ENCODE data around the gene SLC1A6. TPM values are rescaled to one million over a fixed set of nuclear protein-coding genes. Genes with fewer than 3 reads are reported as not detected.

SLC1A6 gene
- total RNA-seq, 6 donors from 2014 or later = not detected

GRCh38 chr19:14992780-14993179, 13.1 kb upstream of the SLC1A6 start:
- Histone ChIP-seq H3K36me3 (no peaks in the 10 kb centered on the region), H3K27me3 (no peaks in the 10 kb centered on the region), H3K9me3 (no peaks in the 10 kb centered on the region), H3K4me3 (no peak overlapping the region), H3K4me1 (no peaks in the 10 kb centered on the region), H3K27ac (no peak overlapping the region)
- no peak for TF ChIP-seq EP300 (IDR thresholded peaks at IDR 0.05)
- TF ChIP-seq POLR2A (IDR thresholded peaks at IDR 0.05) = no peak
- TF ChIP-seq POLR2AphosphoS5 (IDR thresholded peaks at IDR 0.05) = no peak
- no peak for TF ChIP-seq CTCF (IDR thresholded peaks at IDR 0.05)
- ATAC-seq (ENCODE audit: low FRiP score in 2 of 2) (peak in 1 of 2 donors; percentile 19), DNase-seq (no peak)
- whole genome bisulfite sequencing, 2 donors = 65 to 66% methylated on average over 11 of the region's 11 CpGs

GRCh38 chr19:14985133-14985532, 5.5 kb upstream of the SLC1A6 start:
- DNase-seq = no peak
- Histone ChIP-seq H3K4me3 (no peak overlapping the region), H3K36me3 (no peaks in the 10 kb centered on the region), H3K27me3 (peaks cover 0 to 7% (median 2%) of the 10 kb centered on the region in 4 donors), H3K27ac (no peak overlapping the region), H3K4me1 (no peaks in the 10 kb centered on the region), H3K9me3 (no peaks in the 10 kb centered on the region)
- TF ChIP-seq POLR2A (IDR thresholded peaks at IDR 0.05) (no peak), POLR2AphosphoS5 (IDR thresholded peaks at IDR 0.05) (no peak), EP300 (IDR thresholded peaks at IDR 0.05) (no peak), CTCF (IDR thresholded peaks at IDR 0.05) (no peak)
- ATAC-seq (ENCODE audit: low FRiP score in 2 of 2) = no peak
- 67 to 80% methylated on average over 5 of the region's 5 CpGs for WGBS, 2 donors

- peaks cover 0 to 10% (median 2%) of the 10 kb centered on the region in 4 donors for H3K4me1 ChIP-seq
- TF ChIP-seq EP300 (IDR thresholded peaks at IDR 0.05) (no peak), POLR2A (IDR thresholded peaks at IDR 0.05) (no peak), CTCF (IDR thresholded peaks at IDR 0.05) (no peak), POLR2AphosphoS5 (IDR thresholded peaks at IDR 0.05) (no peak)
- no peaks in the 10 kb centered on the region for H3K9me3 ChIP-seq
- WGBS, 2 donors = 66 to 68% methylated on average over 6 of the region's 6 CpGs
- H3K4me3 ChIP-seq = no peak overlapping the region
- no peaks in the 10 kb centered on the region for H3K36me3 ChIP-seq
- H3K27me3 ChIP-seq = peaks cover 0 to 19% (median 10%) of the 10 kb centered on the region in 4 donors
- H3K27ac ChIP-seq = no peak overlapping the region
- DNase-seq = no peak
- no peak for ATAC-seq (ENCODE audit: low FRiP score in 2 of 2)
These were observed 1.4 kb downstream of the SLC1A6 start for GRCh38 chr19:14978161-14978776.

GRCh38 chr19:14977128-14977527, 2.5 kb downstream of the SLC1A6 start:
- H3K4me3 ChIP-seq = no peak overlapping the region
- H3K4me1 ChIP-seq = peaks cover 0 to 10% (median 2%) of the 10 kb centered on the region in 4 donors
- TF ChIP-seq CTCF (IDR thresholded peaks at IDR 0.05) (no peak), POLR2A (IDR thresholded peaks at IDR 0.05) (no peak), EP300 (IDR thresholded peaks at IDR 0.05) (no peak)
- H3K9me3 ChIP-seq = no peaks in the 10 kb centered on the region
- peaks cover 0 to 19% (median 10%) of the 10 kb centered on the region in 4 donors for H3K27me3 ChIP-seq
- DNase-seq = no peak
- no peaks in the 10 kb centered on the region for H3K36me3 ChIP-seq
- no peak for ATAC-seq (ENCODE audit: low FRiP score in 2 of 2)
- WGBS, 2 donors = 60 to 81% methylated on average over 5 of the region's 5 CpGs
- H3K27ac ChIP-seq = no peak overlapping the region

- Histone ChIP-seq H3K9me3 (no peaks in the 10 kb centered on the region), H3K27ac (no peak overlapping the region), H3K36me3 (no peaks in the 10 kb centered on the region), H3K4me3 (no peak overlapping the region), H3K27me3 (peaks cover 0 to 6% (median 3%) of the 10 kb centered on the region in 4 donors), H3K4me1 (peaks cover 0 to 5% (median under 1%) of the 10 kb centered on the region in 4 donors)
- ATAC-seq (ENCODE audit: low FRiP score in 2 of 2) (no peak), DNase-seq (no peak)
- 60 to 81% methylated on average over 4 of the region's 4 CpGs for WGBS, 2 donors
- TF ChIP-seq POLR2A (IDR thresholded peaks at IDR 0.05) (no peak), CTCF (IDR thresholded peaks at IDR 0.05) (no peak), EP300 (IDR thresholded peaks at IDR 0.05) (no peak), POLR2AphosphoS5 (IDR thresholded peaks at IDR 0.05) (no peak)
These were observed 5.2 kb downstream of the SLC1A6 start for GRCh38 chr19:14974488-14974887.

All from upper lobe of left lung (tissue), 6 donors.